ENCODE results near the gene GIPC1.
A peak's percentile ranks its signal among the peaks of the same experiment; 100 is the strongest.

GIPC1 gene

GRCh38 chr19:14494411-14494810, 1.5 kb downstream of the GIPC1 start:
- DNase-seq (ENCODE audit: low read depth) = no peak

GRCh38 chr19:14492756-14493337, 3.1 kb downstream of the GIPC1 start:
- no peak for DNase-seq (ENCODE audit: low read depth)

GRCh38 chr19:14487370-14488125, 8.4 kb downstream of the GIPC1 start:
- DNase-seq (ENCODE audit: low read depth) = no peak

GRCh38 chr19:14482172-14482941, 13.6 kb downstream of the GIPC1 start:
- no peak for DNase-seq (ENCODE audit: low read depth)

GRCh38 chr19:14480700-14481079, 15.2 kb downstream of the GIPC1 start:
- DNase-seq (ENCODE audit: low read depth) = no peak

- DNase-seq (ENCODE audit: low read depth) = peak; percentile 49
These were observed 15.8 kb downstream of the GIPC1 start for GRCh38 chr19:14479975-14480699.

- no peak for DNase-seq (ENCODE audit: low read depth)
These were observed 16.5 kb downstream of the GIPC1 start for GRCh38 chr19:14479309-14479974.

- no peak for DNase-seq (ENCODE audit: low read depth)
These were observed 17.8 kb downstream of the GIPC1 start for GRCh38 chr19:14478113-14478545.

- no peak for DNase-seq (ENCODE audit: low read depth)
These were observed 18.4 kb downstream of the GIPC1 start for GRCh38 chr19:14477418-14478112.

- peak; percentile 19 for DNase-seq (ENCODE audit: low read depth)
These were observed 19.1 kb downstream of the GIPC1 start for GRCh38 chr19:14476673-14477401.

- DNase-seq (ENCODE audit: low read depth) = no peak
These were observed 19.6 kb downstream of the GIPC1 start for GRCh38 chr19:14476327-14476672.

- no peak for DNase-seq (ENCODE audit: low read depth)
These were observed 20.5 kb downstream of the GIPC1 start, which contains the start of gene PTGER1 for GRCh38 chr19:14475251-14476073. Gene PTGER1, minus strand, starts transcription at chr19:14475354. Its CDS starts 1,034 bp downstream, at chr19:14474320.

GRCh38 chr19:14474827-14475226, 21.1 kb downstream of the GIPC1 start:
- DNase-seq (ENCODE audit: low read depth) = no peak

- DNase-seq (ENCODE audit: low read depth) = no peak
These were observed 21.8 kb downstream of the GIPC1 start for GRCh38 chr19:14473978-14474578.

- DNase-seq (ENCODE audit: low read depth) = no peak
These were observed 22.6 kb downstream of the GIPC1 start for GRCh38 chr19:14473073-14473977.

- DNase-seq (ENCODE audit: low read depth) = peak; percentile 76
These were observed 23.6 kb downstream of the GIPC1 start for GRCh38 chr19:14472202-14472938.

All from T follicular helper cell (primary cell).